ACHN (cell line): ENCODE results near the gene SH3TC1.

ENCODE experiments used
- DNase-seq: peaks from one replicate; pipeline ENCODE4 v3.0.0-alpha.2; 2015
- in situ Hi-C: cut with HindIII; loops from 2 replicates; pipeline ENCODE4 v1.10.0; 2017; ENCODE audit warnings: low sequenced_read_pairs, low pct_ligation_motif_present, low pct_unique_long_range_greater_than_20kb

The SH3TC1 gene

GRCh38 chr4:8198906-8199593, at the start of gene SH3TC1:
Gene SH3TC1 (plus strand): TSS chr4:8199290. CDS start chr4:8205195, 5,905 bp downstream.
- in situ Hi-C loops = no loop called here
- DNase-seq = peak; percentile 90

GRCh38 chr4:8149664-8150063, 49.4 kb upstream of the SH3TC1 start:
- DNase-seq = no peak
- in situ Hi-C loops = no loop called here

GRCh38 chr4:8150152-8151090, 48.7 kb upstream of the SH3TC1 start:
- in situ Hi-C loops = no loop called here

GRCh38 chr4:8151165-8151650, 47.9 kb upstream of the SH3TC1 start:
- DNase-seq = no peak
- in situ Hi-C loops = no loop called here

More at GRCh38 chr4:8150152-8151090, 48.7 kb upstream of the SH3TC1 start:
- no peak for DNase-seq

- in situ Hi-C loops = no loop called here
Measured at GRCh38 chr4:8152090-8152864, 46.8 kb upstream of the SH3TC1 start.

GRCh38 chr4:8152865-8153257, 46.2 kb upstream of the SH3TC1 start:
- in situ Hi-C loops = no loop called here
- no peak for DNase-seq

More at GRCh38 chr4:8152090-8152864, 46.8 kb upstream of the SH3TC1 start:
- DNase-seq = no peak

GRCh38 chr4:8153441-8153840, 45.6 kb upstream of the SH3TC1 start:
- in situ Hi-C loops = no loop called here
- no peak for DNase-seq

GRCh38 chr4:8155048-8155447, 44.0 kb upstream of the SH3TC1 start:
- in situ Hi-C loops = no loop called here
- no peak for DNase-seq

GRCh38 chr4:8155660-8156421, 43.2 kb upstream of the SH3TC1 start:
- DNase-seq = no peak
- in situ Hi-C loops = no loop called here

GRCh38 chr4:8156617-8157016, 42.5 kb upstream of the SH3TC1 start:
- in situ Hi-C loops = no loop called here
- DNase-seq = no peak

GRCh38 chr4:8157496-8157895, 41.6 kb upstream of the SH3TC1 start:
- in situ Hi-C loops = no loop called here
- DNase-seq = no peak

- no peak for DNase-seq
- in situ Hi-C loops = no loop called here
Measured at GRCh38 chr4:8157944-8158709, 41.0 kb upstream of the SH3TC1 start.

- in situ Hi-C loops = no loop called here
- DNase-seq = peak; percentile 93
Measured at GRCh38 chr4:8158710-8159536, 40.2 kb upstream of the SH3TC1 start, which contains the start of gene ABLIM2. Gene ABLIM2 (minus strand): TSS chr4:8158813. CDS start chr4:8158689, 124 bp downstream.

- in situ Hi-C loops = no loop called here
- no peak for DNase-seq
Measured at GRCh38 chr4:8159537-8160232, 39.4 kb upstream of the SH3TC1 start.

- in situ Hi-C loops = no loop called here
- no peak for DNase-seq
Measured at GRCh38 chr4:8160233-8160560, 38.9 kb upstream of the SH3TC1 start.

GRCh38 chr4:8160572-8160971, 38.5 kb upstream of the SH3TC1 start:
- no peak for DNase-seq

More at GRCh38 chr4:8160572-8160971, 38.5 kb upstream of the SH3TC1 start:
- in situ Hi-C loops = no loop called here
